Psoas muscle (tissue), 8 donors: ENCODE measurements around the gene WNT16. TPM values are rescaled to one million over a fixed set of nuclear protein-coding genes. Genes with fewer than 3 reads are reported as not detected.
"Not testable (repeated sequence)": the region's sequence is repeated elsewhere in the genome, so short reads cannot be mapped to it uniquely, and the experiment has no call there.

Experiments
- ATAC-seq, 4 donors: fragments of 200-7000 bp; cut with Tn5 transposase; one replicate each; pipeline ENCODE4 v1.9.1; 2020; ENCODE audit warnings: moderate library complexity in 3 of 4, mild to moderate bottlenecking in 2 of 4
- DNase-seq, 2 donors: peaks; one replicate each; pipeline ENCODE4 v3.0.0-alpha.2; 2020
- H3K27ac ChIP-seq: fragments of 200-600 bp; one replicate; pipeline ENCODE4 v1.8.0; 2022
- H3K27me3 ChIP-seq, 3 donors: fragments of 200-600 bp in 1 of 3; one replicate each; pipeline versions ENCODE4 v1.6.1 to v1.8.0; 2013 to 2022; ENCODE audit warnings: low read length in 2 of 3, mild to moderate bottlenecking in 2 of 3, moderate library complexity in 1 of 3; ENCODE audit not compliant: insufficient read depth in 3 of 3
- H3K36me3 ChIP-seq, 2 donors: fragments of 200-600 bp in 1 of 2; one replicate each; pipeline versions ENCODE4 v1.6.1 to v1.8.0; 2013 to 2022; ENCODE audit warnings: low read depth in 1 of 2, mild to moderate bottlenecking in 1 of 2, moderate library complexity in 1 of 2; ENCODE audit not compliant: insufficient read depth in 1 of 2
- H3K4me1 ChIP-seq: fragments of 200-600 bp; one replicate; pipeline ENCODE4 v1.8.0; 2022
- H3K4me3 ChIP-seq: fragments of 200-600 bp; one replicate; pipeline ENCODE4 v1.8.0; 2022; ENCODE audit warnings: mild to moderate bottlenecking
- H3K9me3 ChIP-seq: fragments of 200-600 bp; one replicate; pipeline ENCODE4 v1.8.0; 2022
- CTCF ChIP-seq: fragments of 200-600 bp; IDR thresholded peaks from one replicate; pipeline ENCODE4 v1.8.0; 2022; ENCODE audit warnings: antibody characterized with exemption
- WGBS, 3 donors: extraction: QIAGEN DNeasy Blood & Tissue Kit; methylation state at CpG; one replicate each; pipeline versions ENCODE4 v1.1.6 to v1.1.7; 2013; 5-methylcytosine and 5-hydroxymethylcytosine counted together
- intact Hi-C, 2 donors: fragments of 100-400 bp; cut with DNase I; formaldehyde crosslinking; loops; one replicate each; pipeline versions ENCODE4 v1.11.0 to v1.14.2; 2022
- polyA plus RNA-seq, 3 donors: library from polyadenylated mRNA; stranded (reverse); fragments of 200-250 nt; gene quantifications; one replicate each; pipeline ENCODE4 v1.2.3, GENCODE V29; 2013
- total RNA-seq, 4 donors: library from RNA; stranded (reverse); fragmentation: NEBNext Ultra II Directional in 2 of 4; extraction: Animal tissue kit (Norgen Biotek cat#: 25700) in 2 of 4; gene quantifications; one replicate each; pipeline versions ENCODE4 v1.2.1 to v1.2.4, GENCODE V29; 2021 to 2023
- donor health status: healthy with polysubstance abuse.
- donor health status: DM: no; HTN: no; CAD: no; lungs with moderate emphysema.
- donor health status: Bipolar disorder and iron deficiency.
- donor health status: healthy.
- donor health status: DM: yes; HTN: yes; CAD: no.
- donor health status: DM: no; HTN: no; CAD: no.
- donor health status: DM: no; HTN: no; CAD: no.
- donor health status: DM: yes; HTN: yes; CAD: no.

The WNT16 gene
- total and polyA plus RNA-seq, 7 donors: 0.22 TPM; not detected in 6

GRCh38 chr7:121313220-121313792 is 15.5 kb upstream of the WNT16 start:
- Histone ChIP-seq H3K27me3 (no peaks in the 10 kb centered on the region), H3K4me1 (no peaks in the 10 kb centered on the region), H3K9me3 (no peaks in the 10 kb centered on the region), H3K27ac (no peak overlapping the region), H3K4me3 (no peak overlapping the region), H3K36me3 (no peaks in the 10 kb centered on the region)
- DNase-seq (no peak), ATAC-seq (no peak)
- intact Hi-C loops: no loop called here
- WGBS, 3 donors: 43 to 56% (median 52%) methylated on average over 3 of the region's 3 CpGs
- no peak for TF ChIP-seq CTCF

GRCh38 chr7:121313793-121314676 is 14.8 kb upstream of the WNT16 start:
- DNase-seq (no peak), ATAC-seq (no peak)
- TF ChIP-seq CTCF: no peak
- H3K9me3 ChIP-seq: no peaks in the 10 kb centered on the region
- H3K27me3 ChIP-seq: no peaks in the 10 kb centered on the region
- H3K4me3 ChIP-seq: no peak overlapping the region
- intact Hi-C loops: no loop called here
- no peak overlapping the region for H3K27ac ChIP-seq
- no peaks in the 10 kb centered on the region for H3K4me1 ChIP-seq
- 33 to 38% (median 37%) methylated on average over 9 of the region's 9 CpGs for WGBS, 3 donors
- no peaks in the 10 kb centered on the region for H3K36me3 ChIP-seq

- H3K27ac ChIP-seq, ATAC-seq, H3K9me3 ChIP-seq, H3K4me1 ChIP-seq, H3K27me3 ChIP-seq, H3K4me3 ChIP-seq, intact Hi-C loops, H3K36me3 ChIP-seq, DNase-seq: not testable (repeated sequence)
- WGBS, 3 donors: 81 to 83% (median 82%) methylated on average over 2 of the region's 3 CpGs
Measured at GRCh38 chr7:121315170-121315569, 13.6 kb upstream of the WNT16 start.

GRCh38 chr7:121322460-121322859 is 6.3 kb upstream of the WNT16 start:
- ATAC-seq: no peak
- no peak for DNase-seq
- Histone ChIP-seq H3K27ac (no peak overlapping the region), H3K27me3 (peaks cover 0 to 14% (median 4%) of the 10 kb centered on the region in 3 donors), H3K4me1 (no peaks in the 10 kb centered on the region), H3K4me3 (no peak overlapping the region), H3K36me3 (no peaks in the 10 kb centered on the region), H3K9me3 (no peaks in the 10 kb centered on the region)
- intact Hi-C loops: no loop called here
- 72 to 82% (median 80%) methylated on average over 3 of the region's 3 CpGs for WGBS, 3 donors
- TF ChIP-seq CTCF: no peak

- no peak for TF ChIP-seq CTCF
- DNase-seq: no peak
- ATAC-seq: no peak
- Histone ChIP-seq H3K9me3 (no peaks in the 10 kb centered on the region), H3K4me1 (no peaks in the 10 kb centered on the region), H3K27me3 (peaks cover 0 to 26% (median 8%) of the 10 kb centered on the region in 3 donors), H3K4me3 (no peak overlapping the region), H3K27ac (no peak overlapping the region), H3K36me3 (no peaks in the 10 kb centered on the region)
- 53 to 63% (median 58%) methylated on average over 5 of the region's 5 CpGs for WGBS, 3 donors
- intact Hi-C loops: no loop called here
Measured at GRCh38 chr7:121323515-121324302, 5.1 kb upstream of the WNT16 start.
